GM12878 (cell line): Measurements from ENCODE around the gene PTAFR. TPM values are rescaled to one million over a fixed set of nuclear protein-coding genes. Genes with fewer than 3 reads are reported as not detected.

Experiments used
- BHLHE40 ChIP-seq, 2 experiments: fragments of 450-650 bp in 1 of 2; IDR thresholded peaks; 2 replicates each; pipeline ENCODE4 v1.6.1; 2011 to 2017; ENCODE audit warnings: low read depth in 2 of 2, borderline replicate concordance in 1 of 2, improper control_type of control experiment in 1 of 2, low read length in 1 of 2, mild to moderate bottlenecking in 1 of 2
- CBFB ChIP-seq: IDR thresholded peaks from 2 replicates; pipeline ENCODE4 v1.6.1; 2016; ENCODE audit warnings: antibody characterized with exemption, low read depth
- CBX3 ChIP-seq: fragments of 200-600 bp; sonication (generic); IDR thresholded peaks from 2 replicates; pipeline ENCODE4 v1.6.1; 2016; ENCODE audit warnings: low read depth, borderline replicate concordance
- ETV6 ChIP-seq, 2 experiments: fragments of 450-650 bp in 1 of 2; IDR thresholded peaks in 1 of 2; conservative IDR thresholded peaks in 1 of 2; 2 replicates each; pipeline ENCODE4 v1.6.1; 2014; ENCODE audit warnings: antibody characterized with exemption in 1 of 2, borderline replicate concordance in 1 of 2, low read depth in 1 of 2, mild to moderate bottlenecking in 1 of 2, moderate library complexity in 1 of 2
- HCFC1 ChIP-seq: fragments of 150-350 bp; IDR thresholded peaks from 2 replicates; pipeline ENCODE4 v1.6.1; 2014; ENCODE audit warnings: low read length
- HDGF ChIP-seq: fragments of 450-650 bp; IDR thresholded peaks from 2 replicates; pipeline ENCODE4 v1.6.1; 2016; ENCODE audit warnings: antibody characterized with exemption
- KLF5 ChIP-seq: fragments of 450-650 bp; IDR thresholded peaks from 2 replicates; pipeline ENCODE4 v1.6.1; 2014; ENCODE audit warnings: mild to moderate bottlenecking; ENCODE audit not compliant: partially characterized antibody
- MAX ChIP-seq: IDR thresholded peaks from 2 replicates; pipeline ENCODE4 v1.6.1; 2012; ENCODE audit warnings: low read depth, low read length, improper control_type of control experiment
- NFIC ChIP-seq: IDR thresholded peaks from 2 replicates; pipeline ENCODE4 v1.6.1; 2012; ENCODE audit warnings: low read depth, mild to moderate bottlenecking, inconsistent platforms, low read length, moderate library complexity
- NR2F1 ChIP-seq: fragments of 450-650 bp; conservative IDR thresholded peaks from 2 replicates; pipeline ENCODE4 v1.6.1; 2017; ENCODE audit warnings: mild to moderate bottlenecking
- PKNOX1 ChIP-seq: fragments of 450-650 bp; IDR thresholded peaks from 2 replicates; pipeline ENCODE4 v1.6.1; 2016; ENCODE audit warnings: mild to moderate bottlenecking
- SMARCA5 ChIP-seq: fragments of 450-650 bp; IDR thresholded peaks from 2 replicates; pipeline ENCODE4 v1.6.1; 2017; ENCODE audit warnings: mild to moderate bottlenecking
- SMC3 ChIP-seq: IDR thresholded peaks from 2 replicates; pipeline ENCODE4 v1.6.1; 2011; ENCODE audit warnings: low read length, improper control_type of control experiment, borderline replicate concordance
- SUPT20H ChIP-seq: IDR thresholded peaks from 2 replicates; pipeline ENCODE4 v1.6.1; 2011; ENCODE audit warnings: low read depth, mild to moderate bottlenecking, low read length, moderate library complexity, borderline replicate concordance; ENCODE audit not compliant: control insufficient read depth
- TARDBP ChIP-seq: IDR thresholded peaks from 2 replicates; pipeline ENCODE4 v1.6.1; 2016; ENCODE audit warnings: borderline replicate concordance
- TCF3 ChIP-seq: IDR thresholded peaks from 2 replicates; pipeline ENCODE4 v1.6.1; 2012; ENCODE audit warnings: low read depth, mild to moderate bottlenecking, low read length, borderline replicate concordance; ENCODE audit not compliant: insufficient read depth
- YBX1 ChIP-seq: fragments of 450-650 bp; IDR thresholded peaks from 2 replicates; pipeline ENCODE4 v1.6.1; 2016; ENCODE audit warnings: antibody characterized with exemption
- ZBTB33 ChIP-seq: fragments of 450-650 bp; IDR thresholded peaks from 2 replicates; pipeline ENCODE4 v1.6.1; 2017; ENCODE audit warnings: mild to moderate bottlenecking
- ZNF207 ChIP-seq: fragments of 450-650 bp; IDR thresholded peaks from 2 replicates; pipeline ENCODE4 v1.6.1; 2014; ENCODE audit warnings: antibody characterized with exemption, mild to moderate bottlenecking, borderline replicate concordance
- polyA plus RNA-seq, 11 experiments: library from polyadenylated mRNA; depleted of rRNA in 4 of 11; unstranded in 6 of 11; stranded (reverse) in 5 of 11; fragments of >200 nt; fragmentation: Nextera tagmentation in 4 of 11; fragmentation: Illumina TruSeq in 1 of 11; extraction: Ambion mirVana in 4 of 11; extraction: Trizol in 1 of 11; gene quantifications; 1 replicate in 1 of 11; 2 replicates in 10 of 11; pipeline versions ENCODE4 v1.2.1 to v1.2.3, GENCODE V29; 2011 to 2016; ENCODE audit warnings: inconsistent platforms in 2 of 11, missing spikeins in 2 of 11, low read depth in 1 of 11
- total RNA-seq, 4 experiments: library from RNA; depleted of rRNA in 3 of 4; stranded (reverse); fragments of >200 nt in 3 of 4; fragmentation: Illumina TruSeq in 1 of 4; extraction: Trizol in 1 of 4; gene quantifications; 2 replicates each; pipeline versions ENCODE4 v1.2.1 to v1.2.3, GENCODE V29; 2013 to 2021
- TF ChIP-seq, protein P1 (sequence below): fragments of 450-650 bp; formaldehyde crosslinking; IDR thresholded peaks from 2 replicates; pipeline ENCODE4 v1.5.0; 2022; ENCODE audit warnings: mild to moderate bottlenecking, missing genetic modification characterization
- TF ChIP-seq, protein P2 (sequence below): fragments of 450-650 bp; IDR thresholded peaks from 2 replicates; pipeline ENCODE4 v1.6.1; 2017; ENCODE audit warnings: mild to moderate bottlenecking, moderate library complexity

Gene PTAFR
- total and polyA plus RNA-seq, 10 of the 15 experiments (the other 5 are each of a cell fraction or from before 2014, with no cell fraction given) = 17.5 to 251 (median 27.7) TPM

- TF ChIP-seq, protein P1, sequence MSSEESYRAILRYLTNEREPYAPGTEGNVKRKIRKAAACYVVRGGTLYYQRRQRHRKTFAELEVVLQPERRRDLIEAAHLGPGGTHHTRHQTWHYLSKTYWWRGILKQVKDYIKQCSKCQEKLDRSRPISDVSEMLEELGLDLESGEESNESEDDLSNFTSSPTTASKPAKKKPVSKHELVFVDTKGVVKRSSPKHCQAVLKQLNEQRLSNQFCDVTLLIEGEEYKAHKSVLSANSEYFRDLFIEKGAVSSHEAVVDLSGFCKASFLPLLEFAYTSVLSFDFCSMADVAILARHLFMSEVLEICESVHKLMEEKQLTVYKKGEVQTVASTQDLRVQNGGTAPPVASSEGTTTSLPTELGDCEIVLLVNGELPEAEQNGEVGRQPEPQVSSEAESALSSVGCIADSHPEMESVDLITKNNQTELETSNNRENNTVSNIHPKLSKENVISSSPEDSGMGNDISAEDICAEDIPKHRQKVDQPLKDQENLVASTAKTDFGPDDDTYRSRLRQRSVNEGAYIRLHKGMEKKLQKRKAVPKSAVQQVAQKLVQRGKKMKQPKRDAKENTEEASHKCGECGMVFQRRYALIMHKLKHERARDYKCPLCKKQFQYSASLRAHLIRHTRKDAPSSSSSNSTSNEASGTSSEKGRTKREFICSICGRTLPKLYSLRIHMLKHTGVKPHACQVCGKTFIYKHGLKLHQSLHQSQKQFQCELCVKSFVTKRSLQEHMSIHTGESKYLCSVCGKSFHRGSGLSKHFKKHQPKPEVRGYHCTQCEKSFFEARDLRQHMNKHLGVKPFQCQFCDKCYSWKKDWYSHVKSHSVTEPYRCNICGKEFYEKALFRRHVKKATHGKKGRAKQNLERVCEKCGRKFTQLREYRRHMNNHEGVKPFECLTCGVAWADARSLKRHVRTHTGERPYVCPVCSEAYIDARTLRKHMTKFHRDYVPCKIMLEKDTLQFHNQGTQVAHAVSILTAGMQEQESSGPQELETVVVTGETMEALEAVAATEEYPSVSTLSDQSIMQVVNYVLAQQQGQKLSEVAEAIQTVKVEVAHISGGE (CRISPR knock-in tag) = no peak
- TF ChIP-seq TCF3 (peak; percentile 92), SMC3 (no peak), TARDBP (no peak), HDGF (no peak), HCFC1 (no peak), NR2F1 (peak; percentile 78), PKNOX1 (peak; percentile 90), ZNF207 (no peak), CBX3 (no peak), SUPT20H (no peak), KLF5 (no peak), YBX1 (no peak), ETV6 (conservative IDR thresholded peaks at IDR 0.05 in 1 of 2, IDR thresholded peaks at IDR 0.05 in 1 of 2; ENCODE audit: borderline replicate concordance in 1 of 2, low read depth in 1 of 2) (peak in 1 of 2 experiments; percentile 93; a peak in 2 of 4 replicates), MAX (no peak), SMARCA5 (no peak), CBFB (peak; percentile 97), ZBTB33 (no peak), NFIC (peak; percentile 96), BHLHE40 (IDR thresholded peaks at IDR 0.05; ENCODE audit: borderline replicate concordance in 1 of 2, low read depth in 2 of 2, low read length in 1 of 2) (peak; percentile 83 to 86)
- TF ChIP-seq, protein P2, sequence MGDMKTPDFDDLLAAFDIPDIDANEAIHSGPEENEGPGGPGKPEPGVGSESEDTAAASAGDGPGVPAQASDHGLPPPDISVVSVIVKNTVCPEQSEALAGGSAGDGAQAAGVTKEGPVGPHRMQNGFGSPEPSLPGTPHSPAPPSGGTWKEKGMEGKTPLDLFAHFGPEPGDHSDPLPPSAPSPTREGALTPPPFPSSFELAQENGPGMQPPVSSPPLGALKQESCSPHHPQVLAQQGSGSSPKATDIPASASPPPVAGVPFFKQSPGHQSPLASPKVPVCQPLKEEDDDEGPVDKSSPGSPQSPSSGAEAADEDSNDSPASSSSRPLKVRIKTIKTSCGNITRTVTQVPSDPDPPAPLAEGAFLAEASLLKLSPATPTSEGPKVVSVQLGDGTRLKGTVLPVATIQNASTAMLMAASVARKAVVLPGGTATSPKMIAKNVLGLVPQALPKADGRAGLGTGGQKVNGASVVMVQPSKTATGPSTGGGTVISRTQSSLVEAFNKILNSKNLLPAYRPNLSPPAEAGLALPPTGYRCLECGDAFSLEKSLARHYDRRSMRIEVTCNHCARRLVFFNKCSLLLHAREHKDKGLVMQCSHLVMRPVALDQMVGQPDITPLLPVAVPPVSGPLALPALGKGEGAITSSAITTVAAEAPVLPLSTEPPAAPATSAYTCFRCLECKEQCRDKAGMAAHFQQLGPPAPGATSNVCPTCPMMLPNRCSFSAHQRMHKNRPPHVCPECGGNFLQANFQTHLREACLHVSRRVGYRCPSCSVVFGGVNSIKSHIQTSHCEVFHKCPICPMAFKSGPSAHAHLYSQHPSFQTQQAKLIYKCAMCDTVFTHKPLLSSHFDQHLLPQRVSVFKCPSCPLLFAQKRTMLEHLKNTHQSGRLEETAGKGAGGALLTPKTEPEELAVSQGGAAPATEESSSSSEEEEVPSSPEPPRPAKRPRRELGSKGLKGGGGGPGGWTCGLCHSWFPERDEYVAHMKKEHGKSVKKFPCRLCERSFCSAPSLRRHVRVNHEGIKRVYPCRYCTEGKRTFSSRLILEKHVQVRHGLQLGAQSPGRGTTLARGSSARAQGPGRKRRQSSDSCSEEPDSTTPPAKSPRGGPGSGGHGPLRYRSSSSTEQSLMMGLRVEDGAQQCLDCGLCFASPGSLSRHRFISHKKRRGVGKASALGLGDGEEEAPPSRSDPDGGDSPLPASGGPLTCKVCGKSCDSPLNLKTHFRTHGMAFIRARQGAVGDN = peak; percentile 51; the same call in 1 of the 2 replicates
Measured at GRCh38 chr1:28172713-28173150, 3.8 kb downstream of the PTAFR start (continued).
